ENCODE data around the gene BAG2.

GRCh38 chr6:57224769-57225515 lies 52.8 kb downstream of the BAG2 start:
- TF ChIP-seq CTCF (conservative IDR thresholded peaks at IDR 0.05), result no peak
- TF ChIP-seq EZH2 (IDR thresholded peaks at IDR 0.05; ENCODE audit: low read depth), result no peak
